T-helper 1 cell (primary cell): Measurements from ENCODE around the gene B3GALT5.
"Not testable (repeated sequence)": the region's sequence is repeated elsewhere in the genome, so short reads cannot be mapped to it uniquely, and the experiment has no call there.

Experiments
- DNase-seq, 5 donors: peaks; one replicate each; pipeline ENCODE4 v3.0.0-alpha.2; 2012 to 2020
- total RNA-seq, 4 donors: gene quantifications; one replicate each; lab custom pipeline; 2026; lab: John Stamatoyannopoulos, UW

The B3GALT5 gene
- 0 reads per million in 4 donors for total RNA-seq

- DNase-seq: no peak
Observed at GRCh38 chr21:39612233-39613040, at the start of gene B3GALT5. Gene B3GALT5, plus strand, starts transcription at chr21:39612940. Its CDS starts 47,620 bp downstream, at chr21:39660560.

GRCh38 chr21:39564200-39564599 is 48.5 kb upstream of the B3GALT5 start:
- DNase-seq: no peak

- DNase-seq: no peak
Observed at GRCh38 chr21:39567180-39567972, 45.4 kb upstream of the B3GALT5 start.

- no peak for DNase-seq
Observed at GRCh38 chr21:39568361-39568760, 44.4 kb upstream of the B3GALT5 start.

- no peak for DNase-seq
Observed at GRCh38 chr21:39575775-39576174, 37.0 kb upstream of the B3GALT5 start.

- DNase-seq: no peak
Observed at GRCh38 chr21:39576518-39577128, 36.1 kb upstream of the B3GALT5 start.

- no peak for DNase-seq
Observed at GRCh38 chr21:39579734-39580332, 32.9 kb upstream of the B3GALT5 start.

GRCh38 chr21:39580744-39581143 is 32.0 kb upstream of the B3GALT5 start:
- no peak for DNase-seq

- no peak for DNase-seq
Observed at GRCh38 chr21:39581414-39581813, 31.3 kb upstream of the B3GALT5 start.

GRCh38 chr21:39582749-39583148 is 30.0 kb upstream of the B3GALT5 start:
- no peak for DNase-seq

- not testable (repeated sequence) for DNase-seq
Observed at GRCh38 chr21:39583586-39583985, 29.2 kb upstream of the B3GALT5 start.

- DNase-seq: no peak
Observed at GRCh38 chr21:39587376-39587775, 25.4 kb upstream of the B3GALT5 start.

- DNase-seq: no peak
Observed at GRCh38 chr21:39588884-39589283, 23.9 kb upstream of the B3GALT5 start.

GRCh38 chr21:39593522-39593921 is 19.2 kb upstream of the B3GALT5 start:
- DNase-seq: no peak

GRCh38 chr21:39595465-39595864 is 17.3 kb upstream of the B3GALT5 start:
- no peak for DNase-seq

GRCh38 chr21:39597595-39597994 is 15.1 kb upstream of the B3GALT5 start:
- DNase-seq: no peak

GRCh38 chr21:39599191-39599970 is 13.4 kb upstream of the B3GALT5 start:
- DNase-seq: no peak

- no peak for DNase-seq
Observed at GRCh38 chr21:39601187-39601928, 11.4 kb upstream of the B3GALT5 start.

GRCh38 chr21:39602076-39602689 is 10.6 kb upstream of the B3GALT5 start:
- DNase-seq: no peak

GRCh38 chr21:39602793-39603192 is 9.9 kb upstream of the B3GALT5 start:
- no peak for DNase-seq

- no peak for DNase-seq
Observed at GRCh38 chr21:39604951-39605350, 7.8 kb upstream of the B3GALT5 start.
